Measurements from ENCODE around the gene HOXC9.

HOXC9 gene

GRCh38 chr12:54005531-54005852 lies 5.5 kb downstream of the HOXC9 start:
- no peak overlapping the region for H3K4me3 ChIP-seq (ENCODE audit: low read depth, low read length)

GRCh38 chr12:54005853-54006558 lies 6.0 kb downstream of the HOXC9 start:
- H3K4me3 ChIP-seq (ENCODE audit: low read depth, low read length): peak overlapping the region; percentile 21
- TF ChIP-seq CTCF (IDR thresholded peaks at IDR 0.05; ENCODE audit: low read depth, low read length) (peak; percentile 83), MAX (IDR thresholded peaks at IDR 0.05; ENCODE audit: low read depth, low read length) (no peak)
- peak; percentile 87 for DNase-seq (ENCODE audit: low read depth)

More at GRCh38 chr12:54005531-54005852, 5.5 kb downstream of the HOXC9 start:
- no peak for DNase-seq (ENCODE audit: low read depth)
- TF ChIP-seq MAX (IDR thresholded peaks at IDR 0.05; ENCODE audit: low read depth, low read length): no peak
- no peak for TF ChIP-seq CTCF (IDR thresholded peaks at IDR 0.05; ENCODE audit: low read depth, low read length)
- no peak for TF ChIP-seq POLR2A (IDR thresholded peaks at IDR 0.05; ENCODE audit: extremely low read depth, insufficient read length)
- TF ChIP-seq MYC (IDR thresholded peaks at IDR 0.05; ENCODE audit: low read depth, low read length): no peak

DNA sequence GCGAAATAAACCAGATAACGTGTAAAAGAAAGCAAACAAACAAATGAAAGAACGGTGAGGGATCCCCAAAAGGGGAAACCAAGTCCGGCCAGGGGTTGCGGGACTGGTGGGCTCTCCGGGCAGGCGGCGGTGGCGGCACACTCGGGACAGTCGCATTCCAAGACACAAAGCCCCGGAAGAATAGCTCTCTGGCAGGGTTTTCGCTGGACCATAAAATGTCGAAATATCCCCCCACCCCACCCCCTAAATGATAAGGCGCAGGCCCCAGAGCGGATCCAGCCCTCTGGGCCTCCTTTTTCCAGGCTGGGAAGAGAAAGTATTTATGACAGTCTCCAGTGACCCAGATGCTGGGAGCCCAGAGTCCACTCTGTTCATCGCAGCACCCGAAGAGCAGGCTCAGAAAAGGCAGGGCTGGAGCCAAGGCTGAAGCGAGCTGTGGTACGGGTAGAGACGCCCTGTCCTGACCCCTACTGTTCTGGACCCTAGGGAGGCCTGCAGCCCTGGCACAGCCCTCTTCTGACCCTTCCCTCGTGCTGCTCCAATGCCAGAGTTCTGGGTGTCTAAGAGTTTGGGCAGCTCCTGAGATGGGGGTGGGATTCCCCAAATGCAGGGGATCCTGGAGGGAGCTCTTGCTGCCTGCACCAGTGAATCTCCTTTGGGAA lies 6.7 kb downstream of the HOXC9 start:
- no peak for DNase-seq (ENCODE audit: low read depth)
- TF ChIP-seq CTCF (IDR thresholded peaks at IDR 0.05; ENCODE audit: low read depth, low read length): no peak
- TF ChIP-seq MYC (IDR thresholded peaks at IDR 0.05; ENCODE audit: low read depth, low read length): no peak
- TF ChIP-seq POLR2A (IDR thresholded peaks at IDR 0.05; ENCODE audit: extremely low read depth, insufficient read length): no peak
- TF ChIP-seq MAX (IDR thresholded peaks at IDR 0.05; ENCODE audit: low read depth, low read length): no peak
- peak overlapping the region; percentile 21 for H3K4me3 ChIP-seq (ENCODE audit: low read depth, low read length)

DNA sequence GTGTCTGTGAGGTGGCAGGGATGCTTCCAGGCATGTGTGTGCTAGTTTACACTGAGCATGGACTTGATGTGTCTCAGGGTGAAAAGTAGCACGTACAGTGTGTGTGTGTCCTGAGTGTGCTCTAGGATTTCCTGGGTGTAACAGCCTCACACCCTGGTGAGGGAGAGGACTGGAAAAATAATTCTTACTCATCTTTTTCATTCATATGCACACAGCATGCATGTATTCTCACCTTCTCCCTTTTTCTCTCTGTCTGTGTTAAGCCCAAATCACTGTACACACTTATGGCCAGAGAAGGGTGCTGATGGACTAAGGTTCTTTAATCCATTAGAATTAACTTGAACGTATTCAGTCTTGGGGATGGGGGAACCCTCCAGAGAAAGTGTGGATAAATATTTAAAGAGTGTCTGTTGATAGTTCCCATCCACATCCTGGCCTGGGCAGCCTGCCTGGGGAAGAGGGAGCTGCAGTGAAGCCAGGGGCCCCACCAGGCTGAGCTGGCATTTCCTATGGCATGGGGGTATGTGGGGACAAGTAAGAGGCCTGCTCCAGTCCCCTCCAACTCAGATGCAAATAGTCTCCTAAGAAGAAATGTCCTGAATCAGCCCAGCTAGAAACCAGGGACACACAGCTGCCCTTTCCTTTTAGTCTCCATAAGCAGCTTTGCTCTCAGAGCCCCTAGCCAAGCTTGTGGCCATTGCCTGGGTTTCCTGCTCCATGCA lies 7.7 kb downstream of the HOXC9 start:
- H3K4me3 ChIP-seq (ENCODE audit: low read depth, low read length): no peak overlapping the region
- no peak for TF ChIP-seq CTCF (IDR thresholded peaks at IDR 0.05; ENCODE audit: low read depth, low read length)
- TF ChIP-seq POLR2A (IDR thresholded peaks at IDR 0.05; ENCODE audit: extremely low read depth, insufficient read length): no peak
- no peak for TF ChIP-seq MAX (IDR thresholded peaks at IDR 0.05; ENCODE audit: low read depth, low read length)
- no peak for TF ChIP-seq MYC (IDR thresholded peaks at IDR 0.05; ENCODE audit: low read depth, low read length)
- no peak for DNase-seq (ENCODE audit: low read depth)

GRCh38 chr12:54008260-54008552 lies 8.2 kb downstream of the HOXC9 start:
- no peak overlapping the region for H3K4me3 ChIP-seq (ENCODE audit: low read depth, low read length)
- no peak for TF ChIP-seq POLR2A (IDR thresholded peaks at IDR 0.05; ENCODE audit: extremely low read depth, insufficient read length)
- no peak for TF ChIP-seq CTCF (IDR thresholded peaks at IDR 0.05; ENCODE audit: low read depth, low read length)
- no peak for TF ChIP-seq MYC (IDR thresholded peaks at IDR 0.05; ENCODE audit: low read depth, low read length)
- no peak for TF ChIP-seq MAX (IDR thresholded peaks at IDR 0.05; ENCODE audit: low read depth, low read length)
- no peak for DNase-seq (ENCODE audit: low read depth)
